GM12892 (cell line): ENCODE data around the gene PAAF1.

ENCODE experiments used
- POLR2A ChIP-seq: IDR thresholded peaks from 2 replicates; pipeline ENCODE4 v1.6.1; 2011; ENCODE audit warnings: low read depth, low read length, control low read depth
- POLR2AphosphoS5 ChIP-seq: IDR thresholded peaks from 2 replicates; pipeline ENCODE4 v1.6.1; 2011; ENCODE audit warnings: low read depth, low read length, control low read depth
- TAF1 ChIP-seq: IDR thresholded peaks from 2 replicates; pipeline ENCODE4 v1.6.1; 2011; ENCODE audit warnings: low read depth, mild to moderate bottlenecking, control low read depth, low read length, borderline replicate concordance

DNA sequence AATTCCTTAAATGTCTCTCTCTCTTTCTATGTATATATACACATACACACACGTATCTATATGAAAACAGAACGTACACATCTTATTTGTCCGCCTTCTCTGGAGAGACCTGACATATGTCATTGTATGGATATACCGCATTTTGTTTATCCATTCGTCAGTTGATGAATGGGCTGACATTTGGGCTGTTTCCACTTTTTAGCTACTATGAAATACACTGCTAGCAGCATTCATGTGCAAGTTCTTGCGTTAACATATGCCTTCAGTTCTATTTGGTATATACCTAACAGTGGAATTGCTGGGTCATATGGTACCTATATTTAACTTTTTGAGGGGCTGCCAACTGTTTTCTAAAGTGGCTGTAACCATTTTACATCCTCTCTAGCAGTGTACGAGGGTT is 56.0 kb downstream of the PAAF1 start:
- TF ChIP-seq TAF1 (no peak), POLR2A (no peak), POLR2AphosphoS5 (no peak)
